GM21390 (cell line): ENCODE results near the gene CCNY.

Source experiments
- ATAC-seq: cut with Tn5 transposase; IDR thresholded peaks from one replicate; pipeline ENCODE4 v1.9.1; 2021; ENCODE audit not compliant: unreplicated experiment

Gene CCNY

GRCh38 chr10:35379226-35380137 lies 43.2 kb downstream of the CCNY start:
- peak; percentile 75 for ATAC-seq

- no peak for ATAC-seq
These were observed 45.8 kb downstream of the CCNY start for GRCh38 chr10:35382096-35382495.

- ATAC-seq, result no peak
These were observed 48.1 kb downstream of the CCNY start for GRCh38 chr10:35384265-35384868.

GRCh38 chr10:35386594-35387174 lies 50.4 kb downstream of the CCNY start:
- no peak for ATAC-seq

- ATAC-seq, result peak; percentile 88
These were observed 51.5 kb downstream of the CCNY start for GRCh38 chr10:35387768-35388167.

GRCh38 chr10:35388197-35388596 lies 51.9 kb downstream of the CCNY start:
- ATAC-seq, result no peak

- no peak for ATAC-seq
These were observed 52.4 kb downstream of the CCNY start for GRCh38 chr10:35388682-35389081.

GRCh38 chr10:35390161-35390840 lies 54.0 kb downstream of the CCNY start:
- ATAC-seq, result no peak

GRCh38 chr10:35390843-35391152 lies 54.5 kb downstream of the CCNY start:
- ATAC-seq, result no peak

GRCh38 chr10:35391153-35391953 lies 55.0 kb downstream of the CCNY start:
- ATAC-seq, result no peak

- ATAC-seq, result no peak
These were observed 55.6 kb downstream of the CCNY start for GRCh38 chr10:35391954-35392262.

GRCh38 chr10:35392482-35393228 lies 56.3 kb downstream of the CCNY start:
- ATAC-seq, result no peak

- no peak for ATAC-seq
These were observed 58.1 kb downstream of the CCNY start for GRCh38 chr10:35394411-35394851.

- ATAC-seq, result no peak
These were observed 58.6 kb downstream of the CCNY start for GRCh38 chr10:35394934-35395333.

- no peak for ATAC-seq
These were observed 60.5 kb downstream of the CCNY start for GRCh38 chr10:35396560-35397434.

- no peak for ATAC-seq
These were observed 61.6 kb downstream of the CCNY start for GRCh38 chr10:35397953-35398352.

- ATAC-seq, result no peak
These were observed 62.0 kb downstream of the CCNY start for GRCh38 chr10:35398355-35398754.

- no peak for ATAC-seq
These were observed 62.6 kb downstream of the CCNY start for GRCh38 chr10:35398908-35399307.

GRCh38 chr10:35399414-35400009 lies 63.2 kb downstream of the CCNY start:
- ATAC-seq, result no peak
